ENCODE data around the gene EHBP1. TPM values are rescaled to one million over a fixed set of nuclear protein-coding genes. Genes with fewer than 3 reads are reported as not detected.

Gene EHBP1
- total and polyA plus RNA-seq, 2 experiments from 2014 or later = 11.7 to 30.8 TPM

GRCh38 chr2:62934517-62934916 lies 229.0 kb downstream of the EHBP1 start:
- no peaks in the 10 kb centered on the region for H3K4me1 ChIP-seq (ENCODE audit: low read depth)
- DNase-seq (ENCODE audit: low read depth in 1 of 2, low spot score in 1 of 2) = peak in 1 of 2 donors; percentile 23
- H3K9me3 ChIP-seq (ENCODE audit: low read depth) = no peaks in the 10 kb centered on the region
- no peak overlapping the region for H3K27ac ChIP-seq
- H3K27me3 ChIP-seq = no peaks in the 10 kb centered on the region
- H3K36me3 ChIP-seq = no peaks in the 10 kb centered on the region
- TF ChIP-seq, protein P1, sequence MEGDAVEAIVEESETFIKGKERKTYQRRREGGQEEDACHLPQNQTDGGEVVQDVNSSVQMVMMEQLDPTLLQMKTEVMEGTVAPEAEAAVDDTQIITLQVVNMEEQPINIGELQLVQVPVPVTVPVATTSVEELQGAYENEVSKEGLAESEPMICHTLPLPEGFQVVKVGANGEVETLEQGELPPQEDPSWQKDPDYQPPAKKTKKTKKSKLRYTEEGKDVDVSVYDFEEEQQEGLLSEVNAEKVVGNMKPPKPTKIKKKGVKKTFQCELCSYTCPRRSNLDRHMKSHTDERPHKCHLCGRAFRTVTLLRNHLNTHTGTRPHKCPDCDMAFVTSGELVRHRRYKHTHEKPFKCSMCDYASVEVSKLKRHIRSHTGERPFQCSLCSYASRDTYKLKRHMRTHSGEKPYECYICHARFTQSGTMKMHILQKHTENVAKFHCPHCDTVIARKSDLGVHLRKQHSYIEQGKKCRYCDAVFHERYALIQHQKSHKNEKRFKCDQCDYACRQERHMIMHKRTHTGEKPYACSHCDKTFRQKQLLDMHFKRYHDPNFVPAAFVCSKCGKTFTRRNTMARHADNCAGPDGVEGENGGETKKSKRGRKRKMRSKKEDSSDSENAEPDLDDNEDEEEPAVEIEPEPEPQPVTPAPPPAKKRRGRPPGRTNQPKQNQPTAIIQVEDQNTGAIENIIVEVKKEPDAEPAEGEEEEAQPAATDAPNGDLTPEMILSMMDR (IDR thresholded peaks at IDR 0.05; ENCODE audit: low read depth, low read length) = no peak
- no peak overlapping the region for H3K4me3 ChIP-seq

DNA sequence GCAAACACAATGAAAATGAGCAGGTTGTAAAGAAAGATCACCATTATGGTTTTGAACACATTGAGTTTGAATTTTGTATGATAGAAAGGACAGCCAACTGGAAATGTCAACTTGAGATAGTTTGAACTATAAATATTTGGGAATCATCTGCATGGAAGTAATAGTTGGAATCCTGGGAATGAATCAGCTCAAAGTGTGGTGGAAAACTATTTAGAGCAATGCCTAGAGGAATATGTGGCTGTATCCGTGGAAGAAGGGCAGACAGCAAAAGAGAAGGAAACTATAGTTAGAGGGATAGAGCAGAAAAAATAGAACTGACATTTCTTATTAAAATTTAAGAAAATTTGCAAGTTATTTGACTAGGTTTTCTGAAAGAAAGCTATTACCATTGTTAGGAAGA lies 232.6 kb downstream of the EHBP1 start:
- DNase-seq (ENCODE audit: low read depth in 1 of 2, low spot score in 1 of 2) = no peak
- no peaks in the 10 kb centered on the region for H3K36me3 ChIP-seq
- H3K27me3 ChIP-seq = no peaks in the 10 kb centered on the region
- no peak overlapping the region for H3K27ac ChIP-seq
- H3K4me3 ChIP-seq = no peak overlapping the region
- no peaks in the 10 kb centered on the region for H3K4me1 ChIP-seq (ENCODE audit: low read depth)
- no peaks in the 10 kb centered on the region for H3K9me3 ChIP-seq (ENCODE audit: low read depth)
- TF ChIP-seq, protein P1 (IDR thresholded peaks at IDR 0.05; ENCODE audit: low read depth, low read length) = no peak

GRCh38 chr2:62939735-62940491 lies 234.4 kb downstream of the EHBP1 start:
- no peaks in the 10 kb centered on the region for H3K27me3 ChIP-seq

GRCh38 chr2:62940697-62941096 lies 235.2 kb downstream of the EHBP1 start:
- no peaks in the 10 kb centered on the region for H3K4me1 ChIP-seq (ENCODE audit: low read depth)
- no peak overlapping the region for H3K4me3 ChIP-seq
- no peaks in the 10 kb centered on the region for H3K36me3 ChIP-seq
- no peak overlapping the region for H3K27ac ChIP-seq
- no peaks in the 10 kb centered on the region for H3K9me3 ChIP-seq (ENCODE audit: low read depth)
- TF ChIP-seq, protein P1 (IDR thresholded peaks at IDR 0.05; ENCODE audit: low read depth, low read length) = no peak
- DNase-seq (ENCODE audit: low read depth in 1 of 2, low spot score in 1 of 2) = no peak
- no peaks in the 10 kb centered on the region for H3K27me3 ChIP-seq

More at GRCh38 chr2:62939735-62940491, 234.4 kb downstream of the EHBP1 start:
- TF ChIP-seq, protein P1 (IDR thresholded peaks at IDR 0.05; ENCODE audit: low read depth, low read length) = no peak
- no peak overlapping the region for H3K27ac ChIP-seq
- H3K36me3 ChIP-seq = no peaks in the 10 kb centered on the region
- no peaks in the 10 kb centered on the region for H3K9me3 ChIP-seq (ENCODE audit: low read depth)
- peak in 1 of 2 donors; percentile 65 for DNase-seq (ENCODE audit: low read depth in 1 of 2, low spot score in 1 of 2)
- H3K4me1 ChIP-seq (ENCODE audit: low read depth) = no peaks in the 10 kb centered on the region
- no peak overlapping the region for H3K4me3 ChIP-seq

GRCh38 chr2:62941413-62941812 lies 235.9 kb downstream of the EHBP1 start:
- no peaks in the 10 kb centered on the region for H3K9me3 ChIP-seq (ENCODE audit: low read depth)
- H3K36me3 ChIP-seq = no peaks in the 10 kb centered on the region
- no peak for DNase-seq (ENCODE audit: low read depth in 1 of 2, low spot score in 1 of 2)
- no peak overlapping the region for H3K4me3 ChIP-seq
- H3K27me3 ChIP-seq = no peaks in the 10 kb centered on the region
- no peak overlapping the region for H3K27ac ChIP-seq
- no peaks in the 10 kb centered on the region for H3K4me1 ChIP-seq (ENCODE audit: low read depth)
- TF ChIP-seq, protein P1 (IDR thresholded peaks at IDR 0.05; ENCODE audit: low read depth, low read length) = no peak
